ENCODE data around the gene RGS3.
A peak's percentile ranks its signal among the peaks of the same experiment; 100 is the strongest.

Gene RGS3

GRCh38 chr9:113589407-113589806 is 125.9 kb downstream of the RGS3 start:
- no peak for TF ChIP-seq POLR2AphosphoS5 (IDR thresholded peaks at IDR 0.05; ENCODE audit: low read depth, low read length)
- TF ChIP-seq POLR2A (IDR thresholded peaks at IDR 0.05; ENCODE audit: low read depth, low read length): no peak
- no peak for TF ChIP-seq TAF1 (IDR thresholded peaks at IDR 0.05; ENCODE audit: borderline replicate concordance, low read depth, low read length)
- DNase-seq (ENCODE audit: insufficient read length) (no peak), FAIRE-seq (no peak)

DNA sequence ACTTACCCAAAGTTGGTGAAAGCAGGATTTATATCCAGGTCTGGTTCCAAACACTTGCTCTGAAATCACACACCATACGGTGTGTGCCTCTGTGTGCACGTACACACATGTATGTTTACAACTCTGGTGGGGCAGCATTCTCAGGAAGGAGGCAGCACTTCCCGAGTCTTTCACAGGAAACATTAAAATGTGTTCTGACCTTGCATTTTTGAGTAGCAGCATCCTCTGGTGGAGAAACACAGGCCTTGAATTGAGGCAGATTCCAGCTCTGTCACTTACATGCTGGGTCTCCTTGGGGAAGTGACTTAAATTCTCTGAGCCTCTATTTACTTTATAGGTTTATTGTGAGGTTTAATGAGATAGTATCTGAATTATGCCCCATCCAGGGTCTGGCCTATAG is 126.4 kb downstream of the RGS3 start:
- no peak for TF ChIP-seq POLR2A (IDR thresholded peaks at IDR 0.05; ENCODE audit: low read depth, low read length)
- TF ChIP-seq POLR2AphosphoS5 (IDR thresholded peaks at IDR 0.05; ENCODE audit: low read depth, low read length): no peak
- no peak for TF ChIP-seq TAF1 (IDR thresholded peaks at IDR 0.05; ENCODE audit: borderline replicate concordance, low read depth, low read length)
- FAIRE-seq (no peak), DNase-seq (ENCODE audit: insufficient read length) (no peak)

- no peak for TF ChIP-seq POLR2AphosphoS5 (IDR thresholded peaks at IDR 0.05; ENCODE audit: low read depth, low read length)
- no peak for TF ChIP-seq POLR2A (IDR thresholded peaks at IDR 0.05; ENCODE audit: low read depth, low read length)
- TF ChIP-seq TAF1 (IDR thresholded peaks at IDR 0.05; ENCODE audit: borderline replicate concordance, low read depth, low read length): no peak
- no peak for FAIRE-seq
Measured at GRCh38 chr9:113590389-113590788, 126.9 kb downstream of the RGS3 start.

DNA sequence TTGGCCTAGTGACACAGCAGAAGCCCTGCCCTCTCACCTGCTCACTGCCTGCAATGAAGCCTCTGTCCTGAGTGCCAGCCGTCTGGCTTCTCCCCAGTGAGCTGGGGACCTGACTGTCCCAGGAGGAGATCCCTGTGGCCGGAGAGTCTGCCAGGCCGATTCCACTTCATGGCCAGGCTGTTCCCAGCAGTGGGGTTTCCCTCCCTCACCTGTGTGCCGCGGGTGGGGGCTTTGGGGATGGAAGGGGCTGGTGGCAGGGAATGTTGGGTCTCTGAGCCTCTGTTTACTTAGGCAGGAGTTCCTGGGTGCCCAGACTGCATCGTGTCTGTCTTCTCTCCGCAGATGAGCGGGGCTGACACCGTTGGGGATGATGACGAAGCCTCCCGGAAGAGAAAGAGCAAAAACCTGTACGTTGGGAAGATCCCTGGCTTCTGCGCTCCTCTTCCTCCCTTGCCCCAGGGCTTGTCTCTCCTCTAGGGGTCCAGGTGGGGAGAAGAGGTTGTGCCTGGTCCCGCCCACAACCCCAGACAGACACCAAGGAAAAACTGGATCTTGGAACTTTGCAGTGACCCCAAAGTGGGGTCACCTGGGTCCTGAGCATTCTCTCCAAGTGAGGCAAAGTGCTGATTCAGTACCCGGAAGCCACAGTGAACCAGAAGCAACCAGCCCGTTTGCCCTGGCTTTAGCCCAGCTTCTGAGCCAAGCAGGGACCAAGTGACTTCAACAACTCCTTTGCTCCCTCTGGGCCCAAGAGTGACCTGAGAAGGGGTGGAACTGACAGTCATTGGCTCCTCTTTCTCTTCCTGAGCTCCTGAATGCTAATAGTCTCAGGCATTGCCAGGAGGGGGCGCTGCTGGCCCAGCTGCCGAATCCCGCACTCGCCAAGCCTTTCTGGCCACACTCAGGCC is 127.7 kb downstream of the RGS3 start:
- TF ChIP-seq POLR2AphosphoS5 (IDR thresholded peaks at IDR 0.05; ENCODE audit: low read depth, low read length) (no peak), TAF1 (IDR thresholded peaks at IDR 0.05; ENCODE audit: borderline replicate concordance, low read depth, low read length) (no peak), POLR2A (IDR thresholded peaks at IDR 0.05; ENCODE audit: low read depth, low read length) (no peak)
- peak; percentile 74 for DNase-seq (ENCODE audit: insufficient read length)
- no peak for FAIRE-seq

More at GRCh38 chr9:113590389-113590788, 126.9 kb downstream of the RGS3 start:
- no peak for DNase-seq (ENCODE audit: insufficient read length)

- TF ChIP-seq POLR2AphosphoS5 (IDR thresholded peaks at IDR 0.05; ENCODE audit: low read depth, low read length) (no peak), POLR2A (IDR thresholded peaks at IDR 0.05; ENCODE audit: low read depth, low read length) (no peak; the same call in 1 of the 2 replicates), TAF1 (IDR thresholded peaks at IDR 0.05; ENCODE audit: borderline replicate concordance, low read depth, low read length) (no peak)
- FAIRE-seq: peak; percentile 5
- DNase-seq (ENCODE audit: insufficient read length): no peak
Measured at GRCh38 chr9:113591899-113592625, 128.5 kb downstream of the RGS3 start.

- FAIRE-seq (no peak), DNase-seq (ENCODE audit: insufficient read length) (no peak)
- TF ChIP-seq TAF1 (IDR thresholded peaks at IDR 0.05; ENCODE audit: borderline replicate concordance, low read depth, low read length) (no peak), POLR2AphosphoS5 (IDR thresholded peaks at IDR 0.05; ENCODE audit: low read depth, low read length) (no peak), POLR2A (IDR thresholded peaks at IDR 0.05; ENCODE audit: low read depth, low read length) (no peak)
Measured at GRCh38 chr9:113592876-113593575, 129.5 kb downstream of the RGS3 start.

DNA sequence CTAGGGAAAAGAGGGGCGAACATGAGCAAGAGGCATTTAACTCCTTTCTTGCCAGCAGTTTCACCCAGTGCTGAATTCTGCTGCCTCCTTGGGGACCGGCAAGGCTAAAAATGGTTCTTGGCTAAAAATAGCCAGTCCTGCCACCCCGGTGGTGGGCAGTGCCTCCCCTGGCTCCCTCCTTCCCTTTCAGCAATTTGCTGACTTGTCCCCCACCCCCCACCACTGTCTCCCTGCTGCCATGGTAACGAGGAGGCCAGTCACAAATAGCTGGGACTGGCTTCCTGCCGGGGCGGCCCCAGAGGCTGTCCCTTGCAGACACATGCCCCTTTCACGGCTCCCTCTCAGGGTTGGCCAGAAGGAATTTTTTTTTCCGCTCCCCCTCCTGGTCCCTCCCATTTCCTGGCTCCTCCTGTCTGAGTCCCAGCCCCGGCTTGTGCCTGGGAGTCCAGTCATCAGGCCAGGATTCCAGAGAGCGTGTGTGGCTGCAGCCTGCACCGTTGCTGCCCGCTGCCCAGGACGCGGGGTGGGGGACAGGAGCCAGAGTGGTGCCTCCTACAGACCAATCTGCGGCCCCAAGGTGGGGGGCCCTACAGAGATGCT is 130.3 kb downstream of the RGS3 start:
- DNase-seq (ENCODE audit: insufficient read length): no peak
- TF ChIP-seq POLR2A (IDR thresholded peaks at IDR 0.05; ENCODE audit: low read depth, low read length) (no peak), POLR2AphosphoS5 (IDR thresholded peaks at IDR 0.05; ENCODE audit: low read depth, low read length) (no peak), TAF1 (IDR thresholded peaks at IDR 0.05; ENCODE audit: borderline replicate concordance, low read depth, low read length) (no peak)
- FAIRE-seq: peak; percentile 56

DNA sequence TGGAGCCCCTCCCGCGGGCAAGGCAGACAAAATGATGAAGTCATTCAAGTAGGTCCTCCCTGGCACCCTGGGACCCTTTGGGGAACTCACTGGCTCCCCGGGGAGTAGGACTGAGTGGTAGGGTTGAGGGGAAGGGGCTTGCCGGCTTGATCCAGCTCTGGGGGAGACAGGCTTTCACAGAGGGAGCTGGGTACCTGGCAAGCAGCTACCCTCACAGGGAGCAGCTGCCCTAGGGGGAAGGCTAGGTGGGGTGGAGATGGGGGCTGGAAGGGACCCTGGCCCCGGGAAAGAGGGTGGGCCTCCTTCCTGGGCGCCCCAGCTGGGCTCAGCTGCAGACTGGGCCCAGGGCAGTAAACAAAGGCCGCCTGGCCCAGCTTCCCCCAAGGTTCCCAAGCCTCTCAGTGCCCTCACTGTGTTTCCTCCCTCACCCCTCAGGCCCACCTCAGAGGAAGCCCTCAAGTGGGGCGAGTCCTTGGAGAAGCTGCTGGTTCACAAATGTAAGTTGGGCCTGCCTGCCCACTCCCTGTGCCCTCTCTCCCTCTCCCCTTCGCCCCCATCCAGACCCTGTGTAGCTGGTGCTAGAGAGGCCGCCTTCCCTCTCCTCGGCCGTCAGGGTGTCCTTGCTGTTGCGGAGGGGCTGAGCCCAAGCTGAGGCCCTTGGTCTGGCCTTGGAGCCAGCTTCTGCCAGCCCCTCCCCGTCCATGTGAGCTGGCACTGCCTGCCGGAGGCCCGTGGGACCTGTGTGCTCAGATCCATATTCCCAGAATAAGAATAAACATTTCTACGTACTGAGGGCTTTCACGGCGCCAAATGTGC is 131.2 kb downstream of the RGS3 start:
- FAIRE-seq (no peak), DNase-seq (ENCODE audit: insufficient read length) (no peak)
- TF ChIP-seq TAF1 (IDR thresholded peaks at IDR 0.05; ENCODE audit: borderline replicate concordance, low read depth, low read length) (no peak), POLR2A (IDR thresholded peaks at IDR 0.05; ENCODE audit: low read depth, low read length) (no peak), POLR2AphosphoS5 (IDR thresholded peaks at IDR 0.05; ENCODE audit: low read depth, low read length) (no peak)

GRCh38 chr9:113596616-113597320 is 133.2 kb downstream of the RGS3 start:
- DNase-seq (ENCODE audit: insufficient read length) (no peak), FAIRE-seq (no peak)
- no peak for TF ChIP-seq POLR2AphosphoS5 (IDR thresholded peaks at IDR 0.05; ENCODE audit: low read depth, low read length)
- no peak for TF ChIP-seq POLR2A (IDR thresholded peaks at IDR 0.05; ENCODE audit: low read depth, low read length)
- TF ChIP-seq TAF1 (IDR thresholded peaks at IDR 0.05; ENCODE audit: borderline replicate concordance, low read depth, low read length): no peak
